Uterus (tissue), 4 donors: Measurements from ENCODE around the gene IL18RAP. TPM values are rescaled to one million over a fixed set of nuclear protein-coding genes. Genes with fewer than 3 reads are reported as not detected.

Source experiments
- DNase-seq, 2 donors: peaks; one replicate each; pipeline ENCODE4 v3.0.0-alpha.2; 2019 to 2020
- H3K27ac ChIP-seq, 2 donors: fragments of 200-600 bp; sonication (generic); 1 replicate in 1 of 2; 2 replicates in 1 of 2; pipeline ENCODE4 v1.5.1; 2016 to 2018
- H3K27me3 ChIP-seq, 2 donors: fragments of 200-600 bp; sonication (generic); one replicate each; pipeline ENCODE4 v1.5.1; 2018 to 2019; ENCODE audit warnings: control low read depth in 1 of 2
- H3K36me3 ChIP-seq, 2 donors: fragments of 200-600 bp; sonication (generic); one replicate each; pipeline ENCODE4 v1.5.1; 2019; ENCODE audit warnings: control low read depth in 1 of 2
- H3K4me1 ChIP-seq, 2 donors: fragments of 200-600 bp; sonication (generic); one replicate each; pipeline ENCODE4 v1.5.1; 2018 to 2019; ENCODE audit warnings: control low read depth in 1 of 2
- H3K4me3 ChIP-seq, 2 donors: fragments of 200-600 bp; sonication (generic); 1 replicate in 1 of 2; 2 replicates in 1 of 2; pipeline ENCODE4 v1.5.1; 2018 to 2019; ENCODE audit warnings: mild to moderate bottlenecking in 1 of 2
- H3K9me3 ChIP-seq, 2 donors: fragments of 200-600 bp; sonication (generic); one replicate each; pipeline ENCODE4 v1.5.1; 2019; ENCODE audit warnings: control low read depth in 1 of 2
- POLR2A ChIP-seq, 2 donors: fragments of 450-650 bp; IDR thresholded peaks; one replicate each; pipeline ENCODE4 v1.6.1; 2016; ENCODE audit warnings: antibody characterized with exemption in 2 of 2, mild to moderate bottlenecking in 1 of 2, moderate library complexity in 1 of 2
- intact Hi-C: fragments of 100-400 bp; cut with DNase I; formaldehyde crosslinking; loops from one replicate; pipeline ENCODE4 v1.15.1; 2023; ENCODE audit warnings: low total_unique reads
- total RNA-seq, 4 donors: library from RNA; depleted of rRNA in 3 of 4; stranded (reverse); fragments of >200 nt in 3 of 4; gene quantifications; one replicate each; pipeline versions ENCODE4 v1.1.0 to v1.2.4, GENCODE V29; 2014 to 2023
- TF ChIP-seq, protein P1 (sequence below), 4 experiments: fragments of 200-600 bp in 2 of 4; fragments of 450-650 bp in 2 of 4; sonication (generic) in 2 of 4; IDR thresholded peaks; one replicate each; pipeline ENCODE4 v1.5.1; 2016 to 2019; ENCODE audit warnings: antibody characterized with exemption in 4 of 4, mild to moderate bottlenecking in 2 of 4, moderate library complexity in 1 of 4
- donor health status: DM: yes; HTN: yes; CAD: no.

The IL18RAP gene
- total RNA-seq, 4 donors from 2014 or later, result 0.29 to 1.9 (median 0.76) TPM

DNA sequence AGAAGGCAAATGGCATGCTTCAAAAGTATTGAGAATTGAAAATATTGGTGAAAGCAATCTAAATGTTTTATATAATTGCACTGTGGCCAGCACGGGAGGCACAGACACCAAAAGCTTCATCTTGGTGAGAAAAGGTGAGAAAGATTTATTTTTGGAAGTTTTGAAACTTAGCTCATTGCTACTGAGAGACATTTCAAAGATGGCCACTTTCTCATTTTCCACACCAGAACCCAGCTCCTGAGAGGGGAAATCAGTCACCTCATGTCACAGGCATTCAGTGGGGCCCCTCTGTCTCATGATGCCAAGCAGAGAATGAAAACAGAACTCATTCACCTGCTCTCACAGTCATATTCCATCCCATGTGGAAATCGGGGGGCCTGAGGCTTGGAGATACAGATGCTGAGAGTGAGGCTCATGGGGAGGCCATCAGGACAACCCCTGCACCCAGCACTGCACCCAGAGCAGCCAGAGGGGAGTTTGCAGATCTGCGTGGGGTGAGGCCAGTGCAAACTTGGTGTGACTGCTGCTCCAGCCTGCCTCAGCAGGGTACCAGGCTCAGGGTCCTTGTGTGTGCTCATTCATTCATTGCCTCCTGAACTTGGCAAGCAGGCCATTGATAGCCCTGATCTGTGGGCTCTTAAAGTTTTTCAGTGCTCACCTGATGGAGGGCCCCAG, 36.0 kb upstream of the IL18RAP start:
- intact Hi-C loops, result no loop called here
- no peaks in the 10 kb centered on the region for H3K27me3 ChIP-seq
- DNase-seq, result no peak
- TF ChIP-seq POLR2A (IDR thresholded peaks at IDR 0.05), result no peak
- TF ChIP-seq, protein P1, sequence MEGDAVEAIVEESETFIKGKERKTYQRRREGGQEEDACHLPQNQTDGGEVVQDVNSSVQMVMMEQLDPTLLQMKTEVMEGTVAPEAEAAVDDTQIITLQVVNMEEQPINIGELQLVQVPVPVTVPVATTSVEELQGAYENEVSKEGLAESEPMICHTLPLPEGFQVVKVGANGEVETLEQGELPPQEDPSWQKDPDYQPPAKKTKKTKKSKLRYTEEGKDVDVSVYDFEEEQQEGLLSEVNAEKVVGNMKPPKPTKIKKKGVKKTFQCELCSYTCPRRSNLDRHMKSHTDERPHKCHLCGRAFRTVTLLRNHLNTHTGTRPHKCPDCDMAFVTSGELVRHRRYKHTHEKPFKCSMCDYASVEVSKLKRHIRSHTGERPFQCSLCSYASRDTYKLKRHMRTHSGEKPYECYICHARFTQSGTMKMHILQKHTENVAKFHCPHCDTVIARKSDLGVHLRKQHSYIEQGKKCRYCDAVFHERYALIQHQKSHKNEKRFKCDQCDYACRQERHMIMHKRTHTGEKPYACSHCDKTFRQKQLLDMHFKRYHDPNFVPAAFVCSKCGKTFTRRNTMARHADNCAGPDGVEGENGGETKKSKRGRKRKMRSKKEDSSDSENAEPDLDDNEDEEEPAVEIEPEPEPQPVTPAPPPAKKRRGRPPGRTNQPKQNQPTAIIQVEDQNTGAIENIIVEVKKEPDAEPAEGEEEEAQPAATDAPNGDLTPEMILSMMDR (IDR thresholded peaks at IDR 0.05), result no peak
- H3K4me1 ChIP-seq, result no peaks in the 10 kb centered on the region
- no peaks in the 10 kb centered on the region for H3K36me3 ChIP-seq
- peaks cover 0 to 10% of the 10 kb centered on the region in 2 donors for H3K9me3 ChIP-seq
- H3K27ac ChIP-seq, result no peak overlapping the region
- no peak overlapping the region for H3K4me3 ChIP-seq

DNA sequence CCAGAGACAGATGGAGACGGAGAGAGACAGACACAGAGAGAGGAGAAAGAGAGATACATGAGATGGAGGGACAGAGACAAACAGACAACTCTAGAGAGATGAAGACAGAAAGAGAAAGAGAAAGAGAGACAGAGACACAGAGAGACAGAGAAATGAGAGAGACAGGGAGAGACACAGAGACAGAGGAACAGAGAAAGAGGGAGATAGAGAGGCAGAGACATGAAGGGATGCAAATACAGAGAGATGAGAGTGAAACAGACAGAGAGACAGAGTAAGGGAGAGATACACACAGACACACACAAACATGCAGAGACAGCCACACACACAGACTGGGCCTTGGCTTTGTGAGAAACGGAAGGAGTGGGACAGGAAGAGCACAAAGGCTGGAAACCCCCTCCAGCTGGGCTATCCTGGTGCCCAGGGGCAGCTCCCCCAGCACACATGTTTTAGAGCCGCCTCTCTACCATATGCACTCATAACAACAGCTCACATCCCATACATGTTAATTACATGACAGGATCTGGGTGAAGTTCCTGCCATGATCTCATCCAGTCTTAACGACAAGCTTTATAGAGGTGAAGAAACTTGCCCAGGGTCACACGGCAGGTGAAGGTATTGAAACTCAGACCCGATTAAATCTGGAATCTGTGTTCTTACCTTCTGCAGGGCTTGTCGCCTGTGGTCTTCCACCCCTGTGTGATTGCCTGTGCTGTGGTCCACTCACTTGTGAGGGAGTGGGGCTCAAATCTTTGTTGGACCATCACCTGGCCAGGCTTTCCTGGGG, 35.0 kb upstream of the IL18RAP start:
- no peak overlapping the region for H3K27ac ChIP-seq
- H3K4me1 ChIP-seq, result no peaks in the 10 kb centered on the region
- no peaks in the 10 kb centered on the region for H3K36me3 ChIP-seq
- H3K9me3 ChIP-seq, result peaks cover 0 to 10% of the 10 kb centered on the region in 2 donors
- no peak for DNase-seq
- no peak for TF ChIP-seq POLR2A (IDR thresholded peaks at IDR 0.05)
- TF ChIP-seq, protein P1 (IDR thresholded peaks at IDR 0.05), result no peak
- no peaks in the 10 kb centered on the region for H3K27me3 ChIP-seq
- no peak overlapping the region for H3K4me3 ChIP-seq
- intact Hi-C loops, result no loop called here

DNA sequence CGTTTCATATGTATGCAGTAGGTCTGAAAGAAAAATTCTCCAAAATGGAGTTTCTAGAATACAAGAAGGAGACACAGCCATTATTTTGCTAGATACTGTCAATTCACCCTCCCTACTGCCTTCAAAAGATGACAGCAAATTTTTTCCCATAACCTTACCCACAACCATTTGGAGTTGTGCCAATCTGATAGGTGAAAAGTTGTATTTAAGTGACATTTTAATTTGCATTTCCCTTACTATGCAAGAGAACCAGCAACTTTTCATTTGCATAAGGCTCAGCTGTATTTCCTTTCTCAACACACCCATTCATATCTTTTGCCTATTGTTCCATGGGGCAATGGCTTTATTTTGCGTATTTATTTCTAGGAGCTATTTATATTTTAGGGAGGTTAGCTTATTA, 31.4 kb upstream of the IL18RAP start:
- TF ChIP-seq, protein P1 (IDR thresholded peaks at IDR 0.05), result no peak
- intact Hi-C loops, result no loop called here
- Histone ChIP-seq H3K27me3 (no peaks in the 10 kb centered on the region), H3K4me1 (no peaks in the 10 kb centered on the region), H3K9me3 (no peaks in the 10 kb centered on the region), H3K4me3 (no peak overlapping the region), H3K27ac (no peak overlapping the region), H3K36me3 (no peaks in the 10 kb centered on the region)
- no peak for DNase-seq

DNA sequence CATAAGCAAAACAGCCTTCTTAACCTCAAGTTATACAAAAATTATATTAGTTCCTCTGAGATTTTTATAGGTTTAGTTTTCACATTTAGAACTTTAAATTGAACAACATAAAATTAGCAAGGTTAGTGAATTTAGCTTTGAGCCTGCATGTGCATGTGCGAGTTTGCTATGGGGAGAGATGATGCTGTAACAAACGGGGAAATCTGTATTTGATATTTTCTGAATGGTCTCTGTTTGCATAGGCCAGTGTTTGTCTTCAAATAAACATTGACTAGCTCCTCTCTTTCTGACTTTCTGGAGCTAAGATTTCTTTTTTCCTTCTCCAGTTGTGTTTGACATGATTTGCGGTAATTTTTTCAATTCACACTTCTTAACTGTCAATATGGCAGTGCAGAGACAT, 30.9 kb upstream of the IL18RAP start:
- TF ChIP-seq, protein P1 (IDR thresholded peaks at IDR 0.05), result no peak
- no peak for TF ChIP-seq POLR2A (IDR thresholded peaks at IDR 0.05)
- intact Hi-C loops, result no loop called here

DNA sequence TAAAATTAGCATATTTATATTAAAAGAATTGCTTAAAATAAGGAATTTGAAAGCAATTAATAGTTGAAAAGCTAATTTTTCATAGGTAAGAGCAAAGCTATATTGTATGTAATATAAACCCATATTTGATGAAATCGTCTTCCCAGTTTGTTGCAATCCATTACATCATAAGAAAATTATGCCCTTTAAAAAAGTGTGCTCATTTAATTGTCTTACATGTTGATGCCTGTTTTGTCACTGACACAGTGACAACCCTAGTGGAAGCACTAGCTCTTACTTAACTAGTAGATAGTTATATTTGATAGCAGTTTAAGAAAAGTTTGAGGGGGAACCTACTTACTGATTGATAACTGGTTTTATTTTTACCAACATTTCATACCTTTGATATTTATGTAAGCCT, 30.0 kb upstream of the IL18RAP start:
- TF ChIP-seq, protein P1 (IDR thresholded peaks at IDR 0.05), result no peak
- no peak for TF ChIP-seq POLR2A (IDR thresholded peaks at IDR 0.05)
- H3K27ac ChIP-seq, result no peak overlapping the region
- intact Hi-C loops, result no loop called here
- no peak overlapping the region for H3K4me3 ChIP-seq
- no peaks in the 10 kb centered on the region for H3K36me3 ChIP-seq
- H3K27me3 ChIP-seq, result no peaks in the 10 kb centered on the region
- DNase-seq, result no peak
- H3K4me1 ChIP-seq, result no peaks in the 10 kb centered on the region
- H3K9me3 ChIP-seq, result no peaks in the 10 kb centered on the region

More for the DNA sequence above, 30.9 kb upstream of the IL18RAP start:
- Histone ChIP-seq H3K27ac (no peak overlapping the region), H3K9me3 (no peaks in the 10 kb centered on the region), H3K4me1 (no peaks in the 10 kb centered on the region), H3K27me3 (no peaks in the 10 kb centered on the region), H3K4me3 (no peak overlapping the region), H3K36me3 (no peaks in the 10 kb centered on the region)
- DNase-seq, result no peak
